Neural progenitor cell (in vitro differentiated cells): ENCODE data around the gene NEDD4L. TPM values are rescaled to one million over a fixed set of nuclear protein-coding genes. Genes with fewer than 3 reads are reported as not detected.

Source experiments
- DNase-seq: peaks from one replicate; pipeline ENCODE4 v3.0.0-alpha.2; 2016; ENCODE audit warnings: low spot score
- H2AFZ ChIP-seq: fragments of 200-600 bp; sonication (generic); replicated peaks from 2 replicates; pipeline ENCODE4 v1.6.1; 2016; ENCODE audit warnings: antibody characterized with exemption
- H3F3A ChIP-seq: fragments of 200-600 bp; sonication (generic); 2 replicates; pipeline ENCODE4 v1.6.1; 2016; ENCODE audit warnings: antibody characterized with exemption, low read depth
- H3K27ac ChIP-seq: fragments of 200-600 bp; sonication (generic); 2 replicates; pipeline ENCODE4 v1.5.1; 2016; ENCODE audit warnings: mild to moderate bottlenecking
- H3K27me3 ChIP-seq: fragments of 200-600 bp; sonication (generic); 2 replicates; pipeline ENCODE4 v1.6.1; 2016; ENCODE audit warnings: mild to moderate bottlenecking, moderate library complexity
- H3K36me3 ChIP-seq: fragments of 200-600 bp; sonication (generic); 2 replicates; pipeline ENCODE4 v1.5.1; 2016
- H3K4me1 ChIP-seq: fragments of 200-600 bp; sonication (generic); 2 replicates; pipeline ENCODE4 v1.6.1; 2016; ENCODE audit warnings: mixed run types
- H3K4me2 ChIP-seq: fragments of 200-600 bp; sonication (generic); 2 replicates; pipeline ENCODE4 v1.6.1; 2016
- H3K4me3 ChIP-seq: fragments of 200-600 bp; sonication (generic); 2 replicates; pipeline ENCODE4 v1.5.1; 2016
- H3K79me2 ChIP-seq: fragments of 200-600 bp; sonication (generic); 2 replicates; pipeline ENCODE4 v1.6.1; 2016; ENCODE audit warnings: low read depth
- H3K9ac ChIP-seq: fragments of 200-600 bp; sonication (generic); 2 replicates; pipeline ENCODE4 v1.6.1; 2016
- H3K9me3 ChIP-seq: fragments of 200-600 bp; sonication (generic); 2 replicates; pipeline ENCODE4 v1.5.1; 2016; ENCODE audit warnings: low read depth
- H4K20me1 ChIP-seq: fragments of 200-600 bp; sonication (generic); 2 replicates; pipeline ENCODE4 v1.6.1; 2016; ENCODE audit warnings: low read depth
- H3K27ac Mint-ChIP-seq: 3 replicates; pipeline ENCODE4 v1.8.0; 2021; ENCODE audit warnings: mixed read lengths
- H3K27me3 Mint-ChIP-seq: 2 replicates; pipeline ENCODE4 v1.8.0; 2022; ENCODE audit warnings: low read depth, mild to moderate bottlenecking, inconsistent platforms, moderate library complexity, mixed read lengths; ENCODE audit not compliant: insufficient read depth
- H3K36me3 Mint-ChIP-seq: 3 replicates; pipeline ENCODE4 v1.8.0; 2021; ENCODE audit warnings: mixed read lengths
- H3K4me1 Mint-ChIP-seq: 3 replicates; pipeline ENCODE4 v1.8.0; 2021; ENCODE audit warnings: mixed read lengths
- H3K4me3 Mint-ChIP-seq: 3 replicates; pipeline ENCODE4 v1.8.0; 2021; ENCODE audit warnings: mild to moderate bottlenecking, moderate library complexity, mixed read lengths
- H3K9me3 Mint-ChIP-seq: 3 replicates; pipeline ENCODE4 v1.8.0; 2020; ENCODE audit warnings: mixed read lengths
- CTCF ChIP-seq: fragments of 200-600 bp; sonication (generic); IDR thresholded peaks from 2 replicates; pipeline ENCODE4 v1.5.1; 2017; ENCODE audit warnings: antibody characterized with exemption, mild to moderate bottlenecking
- EZH2 ChIP-seq: fragments of 200-600 bp; sonication (generic); IDR thresholded peaks from 2 replicates; pipeline ENCODE4 v1.6.1; 2017; ENCODE audit warnings: antibody characterized with exemption, mild to moderate bottlenecking, moderate library complexity
- EZH2phosphoT487 ChIP-seq: fragments of 200-600 bp; sonication (generic); IDR thresholded peaks from 2 replicates; pipeline ENCODE4 v1.6.1; 2017; ENCODE audit warnings: antibody characterized with exemption
- total RNA-seq: library from RNA; depleted of rRNA; stranded (reverse); fragments of >200 nt; gene quantifications from 2 replicates; pipeline ENCODE4 v1.2.3, GENCODE V29; 2015; ENCODE audit warnings: low replicate concordance

Gene NEDD4L
- total RNA-seq, 1 donor from 2014 or later, result 55.5 TPM

DNA sequence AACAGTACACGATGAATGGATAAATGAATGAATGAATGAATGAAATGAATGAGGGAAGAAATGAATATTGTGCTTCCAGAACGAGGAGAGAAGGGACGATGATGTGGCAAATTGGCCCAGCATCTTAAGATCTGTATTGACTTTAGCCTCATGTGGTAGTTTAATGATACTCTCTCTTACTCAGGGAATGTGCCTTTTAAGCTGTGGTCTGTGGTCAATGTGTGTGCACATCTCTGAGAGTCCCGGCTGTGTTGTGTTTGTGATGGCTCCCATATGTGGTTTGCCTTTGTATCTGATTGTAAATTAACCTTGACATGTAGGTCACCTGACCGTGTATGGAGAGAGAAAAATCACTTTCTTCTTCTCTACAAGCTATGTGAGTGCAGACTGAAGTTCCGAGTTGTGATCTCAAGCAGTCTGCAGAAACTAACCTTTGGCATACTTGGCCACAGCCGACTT lies 91.2 kb downstream of the NEDD4L start:
- DNase-seq, result no peak
- no peaks in the 10 kb centered on the region for H3K9me3 ChIP-seq

GRCh38 chr18:58135701-58136331 lies 91.8 kb downstream of the NEDD4L start:
- Histone ChIP-seq H3F3A (peaks cover 35% of the 10 kb centered on the region), H3K36me3 (no peaks in the 10 kb centered on the region), H3K4me2 (no peak overlapping the region), H3K27ac (no peak overlapping the region), H3K4me3 (no peak overlapping the region), H3K27me3 (peaks cover 21% of the 10 kb centered on the region), H3K79me2 (peaks cover 5% of the 10 kb centered on the region), H4K20me1 (peaks cover 47% of the 10 kb centered on the region), H3K9me3 (no peaks in the 10 kb centered on the region), H3K9ac (no peak overlapping the region), H3K4me1 (peaks cover 30% of the 10 kb centered on the region), H2AFZ (no peak overlapping the region)
- no peak overlapping the region for H3K27ac Mint-ChIP-seq
- DNase-seq, result peak; percentile 80
- no peaks in the 10 kb centered on the region for H3K9me3 Mint-ChIP-seq
- no peaks in the 10 kb centered on the region for H3K36me3 Mint-ChIP-seq
- H3K27me3 Mint-ChIP-seq, result peaks cover 4% of the 10 kb centered on the region
- no peak overlapping the region for H3K4me3 Mint-ChIP-seq
- H3K4me1 Mint-ChIP-seq, result peaks cover 21% of the 10 kb centered on the region
- peak; percentile 96 for TF ChIP-seq CTCF
- no peak for TF ChIP-seq EZH2phosphoT487

More for the DNA sequence above, 91.2 kb downstream of the NEDD4L start:
- Mint-ChIP-seq H3K36me3 (no peaks in the 10 kb centered on the region), H3K4me3 (no peak overlapping the region), H3K9me3 (no peaks in the 10 kb centered on the region), H3K4me1 (peaks cover 15% of the 10 kb centered on the region), H3K27me3 (peaks cover 4% of the 10 kb centered on the region), H3K27ac (no peak overlapping the region)
- peaks cover 21% of the 10 kb centered on the region for H3K27me3 ChIP-seq
- H3K9ac ChIP-seq, result no peak overlapping the region
- no peak overlapping the region for H3K4me2 ChIP-seq
- H4K20me1 ChIP-seq, result peaks cover 42% of the 10 kb centered on the region
- peaks cover 24% of the 10 kb centered on the region for H3K4me1 ChIP-seq
- H3K4me3 ChIP-seq, result no peak overlapping the region
- no peak overlapping the region for H3K27ac ChIP-seq
- no peak overlapping the region for H2AFZ ChIP-seq
- TF ChIP-seq CTCF (no peak), EZH2 (no peak), EZH2phosphoT487 (no peak)
- peaks cover 5% of the 10 kb centered on the region for H3K79me2 ChIP-seq
- no peaks in the 10 kb centered on the region for H3K36me3 ChIP-seq
- peaks cover 35% of the 10 kb centered on the region for H3F3A ChIP-seq

GRCh38 chr18:58136879-58137278 lies 92.9 kb downstream of the NEDD4L start:
- Histone ChIP-seq H3K4me1 (peaks cover 26% of the 10 kb centered on the region), H3K27me3 (peaks cover 21% of the 10 kb centered on the region), H3F3A (peaks cover 31% of the 10 kb centered on the region), H3K4me3 (no peak overlapping the region), H2AFZ (no peak overlapping the region), H3K4me2 (no peak overlapping the region), H3K79me2 (peaks cover 12% of the 10 kb centered on the region), H4K20me1 (peaks cover 49% of the 10 kb centered on the region), H3K9me3 (no peaks in the 10 kb centered on the region), H3K36me3 (no peaks in the 10 kb centered on the region), H3K27ac (no peak overlapping the region), H3K9ac (no peak overlapping the region)
- Mint-ChIP-seq H3K36me3 (no peaks in the 10 kb centered on the region), H3K4me1 (peaks cover 30% of the 10 kb centered on the region), H3K9me3 (no peaks in the 10 kb centered on the region), H3K4me3 (no peak overlapping the region), H3K27ac (no peak overlapping the region), H3K27me3 (peaks cover 4% of the 10 kb centered on the region)
- DNase-seq, result no peak
- TF ChIP-seq EZH2phosphoT487 (no peak), EZH2 (no peak), CTCF (no peak)
